OCI-LY1 (cell line): ENCODE data around the gene DHRS4L2.

Source experiments
- H2AFZ ChIP-seq: fragments of 200-600 bp; sonication (generic), shearing (Covaris generic); 2 replicates; pipeline ENCODE4 v1.6.0; 2014; ENCODE audit warnings: antibody characterized with exemption, mild to moderate bottlenecking, low read length
- H3F3A ChIP-seq: fragments of 200-600 bp; sonication (generic), shearing (Covaris generic); 2 replicates; pipeline ENCODE4 v1.6.0; 2014; ENCODE audit warnings: mild to moderate bottlenecking, antibody characterized with exemption, low read length, moderate library complexity; ENCODE audit not compliant: insufficient read depth
- H3K27ac ChIP-seq: fragments of 200-600 bp; sonication (generic); 2 replicates; pipeline ENCODE4 v1.5.1; 2014; ENCODE audit warnings: low read length, mixed run types, mild to moderate bottlenecking, low read depth; ENCODE audit not compliant: poor library complexity, severe bottlenecking
- H3K27me3 ChIP-seq: fragments of 200-600 bp; sonication (generic); 2 replicates; pipeline ENCODE4 v1.6.0; 2014; ENCODE audit warnings: antibody characterized with exemption, mild to moderate bottlenecking, low read length, moderate library complexity; ENCODE audit not compliant: insufficient read depth
- H3K36me3 ChIP-seq: fragments of 200-600 bp; sonication (generic); 2 replicates; pipeline ENCODE4 v1.6.1; 2014; ENCODE audit warnings: mild to moderate bottlenecking, antibody characterized with exemption, low read length, moderate library complexity, mixed read lengths; ENCODE audit not compliant: insufficient read depth
- H3K4me1 ChIP-seq: fragments of 200-600 bp; sonication (generic); 2 replicates; pipeline ENCODE4 v1.5.1; 2014; ENCODE audit warnings: mild to moderate bottlenecking, low read length, moderate library complexity; ENCODE audit not compliant: insufficient read depth, severe bottlenecking
- H3K4me2 ChIP-seq: fragments of 200-600 bp; sonication (generic), shearing (Covaris generic); 2 replicates; pipeline ENCODE4 v1.6.1; 2014; ENCODE audit warnings: low read length
- H3K4me3 ChIP-seq: fragments of 200-600 bp; sonication (generic); 2 replicates; pipeline ENCODE4 v1.5.1; 2014; ENCODE audit warnings: low read length, low read depth, mild to moderate bottlenecking, mixed read lengths; ENCODE audit not compliant: poor library complexity, severe bottlenecking
- H3K79me2 ChIP-seq: fragments of 200-600 bp; shearing (Covaris generic); 2 replicates; pipeline ENCODE4 v1.6.1; 2016; ENCODE audit warnings: mixed run types, low read length, mixed read lengths; ENCODE audit not compliant: insufficient read depth
- H3K9ac ChIP-seq: fragments of 200-600 bp; sonication (generic), shearing (Covaris generic); 2 replicates; pipeline ENCODE4 v1.6.1; 2014; ENCODE audit warnings: mild to moderate bottlenecking, low read length, mixed read lengths
- H3K9me2 ChIP-seq: fragments of 200-600 bp; sonication (generic), shearing (Covaris generic); 2 replicates; pipeline ENCODE4 v1.6.1; 2014; ENCODE audit warnings: low read depth, mild to moderate bottlenecking, low read length, mixed read lengths
- H3K9me3 ChIP-seq: fragments of 200-600 bp; shearing (Covaris generic); 2 replicates; pipeline ENCODE4 v1.6.1; 2014; ENCODE audit warnings: low read length, mixed read lengths
- H4K20me1 ChIP-seq: fragments of 200-600 bp; sonication (generic), shearing (Covaris generic); 2 replicates; pipeline ENCODE4 v1.6.0; 2016; ENCODE audit warnings: mild to moderate bottlenecking, low read length; ENCODE audit not compliant: insufficient read depth
- CTCF ChIP-seq: fragments of 200-600 bp; sonication (generic), shearing (Covaris generic); IDR thresholded peaks from 2 replicates; pipeline ENCODE4 v1.5.1; 2017; ENCODE audit warnings: mild to moderate bottlenecking, antibody characterized with exemption, low read length, moderate library complexity, mixed read lengths
- EZH2 ChIP-seq: fragments of 200-600 bp; sonication (generic), shearing (Covaris generic); IDR thresholded peaks from 2 replicates; pipeline ENCODE4 v1.8.0; 2017; ENCODE audit warnings: borderline replicate concordance, mixed run types, mild to moderate bottlenecking, antibody characterized with exemption, low read length, moderate library complexity, mixed read lengths

DHRS4L2 gene

GRCh38 chr14:24053548-24054323 lies 65.0 kb downstream of the DHRS4L2 start:
- no peaks in the 10 kb centered on the region for H4K20me1 ChIP-seq
- no peaks in the 10 kb centered on the region for H3K79me2 ChIP-seq
- no peaks in the 10 kb centered on the region for H3F3A ChIP-seq
- no peak overlapping the region for H3K4me2 ChIP-seq
- H3K4me3 ChIP-seq = no peak overlapping the region
- H3K9ac ChIP-seq = no peak overlapping the region
- no peak overlapping the region for H3K27ac ChIP-seq
- no peaks in the 10 kb centered on the region for H3K36me3 ChIP-seq
- H3K9me3 ChIP-seq = no peaks in the 10 kb centered on the region
- H3K9me2 ChIP-seq = no peaks in the 10 kb centered on the region
- H3K27me3 ChIP-seq = peaks cover 4% of the 10 kb centered on the region; the same call in 1 of the 2 replicates
- TF ChIP-seq CTCF = no peak
- no peak for TF ChIP-seq EZH2
- peaks cover 16% of the 10 kb centered on the region for H3K4me1 ChIP-seq
- H2AFZ ChIP-seq = no peak overlapping the region

- no peak overlapping the region for H3K4me3 ChIP-seq
- H3K36me3 ChIP-seq = no peaks in the 10 kb centered on the region
- H3K9ac ChIP-seq = no peak overlapping the region
- peaks cover 4% of the 10 kb centered on the region; the same call in 1 of the 2 replicates for H3K27me3 ChIP-seq
- H3K27ac ChIP-seq = no peak overlapping the region
- no peaks in the 10 kb centered on the region for H3K79me2 ChIP-seq
- H4K20me1 ChIP-seq = no peaks in the 10 kb centered on the region
- peaks cover 16% of the 10 kb centered on the region for H3K4me1 ChIP-seq
- H2AFZ ChIP-seq = no peak overlapping the region
- no peak overlapping the region for H3K4me2 ChIP-seq
- H3F3A ChIP-seq = no peaks in the 10 kb centered on the region
- TF ChIP-seq CTCF (no peak), EZH2 (no peak)
- H3K9me3 ChIP-seq = no peaks in the 10 kb centered on the region
- H3K9me2 ChIP-seq = no peaks in the 10 kb centered on the region
Observed at GRCh38 chr14:24054324-24054641, 65.6 kb downstream of the DHRS4L2 start.

GRCh38 chr14:24054646-24055045 lies 65.9 kb downstream of the DHRS4L2 start:
- Histone ChIP-seq H3K4me1 (peaks cover 16% of the 10 kb centered on the region), H3K9me3 (no peaks in the 10 kb centered on the region), H4K20me1 (no peaks in the 10 kb centered on the region), H3K36me3 (no peaks in the 10 kb centered on the region), H3K27ac (no peak overlapping the region), H3F3A (no peaks in the 10 kb centered on the region), H3K9ac (no peak overlapping the region), H3K4me3 (no peak overlapping the region), H3K79me2 (no peaks in the 10 kb centered on the region), H3K27me3 (peaks cover 4% of the 10 kb centered on the region; the same call in 1 of the 2 replicates), H2AFZ (no peak overlapping the region), H3K4me2 (no peak overlapping the region), H3K9me2 (no peaks in the 10 kb centered on the region)
- TF ChIP-seq EZH2 (no peak), CTCF (no peak)
